Uterus (tissue), 4 donors: ENCODE results near the gene TEX19. TPM values are rescaled to one million over a fixed set of nuclear protein-coding genes. Genes with fewer than 3 reads are reported as not detected.
A peak's percentile ranks its signal among the peaks of the same experiment; 100 is the strongest.

Experiments used
- DNase-seq, 2 donors: peaks; one replicate each; pipeline ENCODE4 v3.0.0-alpha.2; 2019 to 2020
- H3K27ac ChIP-seq, 2 donors: fragments of 200-600 bp; sonication (generic); 1 replicate in 1 of 2; 2 replicates in 1 of 2; pipeline ENCODE4 v1.5.1; 2016 to 2018
- H3K27me3 ChIP-seq, 2 donors: fragments of 200-600 bp; sonication (generic); one replicate each; pipeline ENCODE4 v1.5.1; 2018 to 2019; ENCODE audit warnings: control low read depth in 1 of 2
- H3K36me3 ChIP-seq, 2 donors: fragments of 200-600 bp; sonication (generic); one replicate each; pipeline ENCODE4 v1.5.1; 2019; ENCODE audit warnings: control low read depth in 1 of 2
- H3K4me1 ChIP-seq, 2 donors: fragments of 200-600 bp; sonication (generic); one replicate each; pipeline ENCODE4 v1.5.1; 2018 to 2019; ENCODE audit warnings: control low read depth in 1 of 2
- H3K4me3 ChIP-seq, 2 donors: fragments of 200-600 bp; sonication (generic); 1 replicate in 1 of 2; 2 replicates in 1 of 2; pipeline ENCODE4 v1.5.1; 2018 to 2019; ENCODE audit warnings: mild to moderate bottlenecking in 1 of 2
- H3K9me3 ChIP-seq, 2 donors: fragments of 200-600 bp; sonication (generic); one replicate each; pipeline ENCODE4 v1.5.1; 2019; ENCODE audit warnings: control low read depth in 1 of 2
- CTCF ChIP-seq, 4 experiments: fragments of 200-600 bp in 2 of 4; fragments of 450-650 bp in 2 of 4; sonication (generic) in 2 of 4; IDR thresholded peaks; one replicate each; pipeline ENCODE4 v1.5.1; 2016 to 2019; ENCODE audit warnings: antibody characterized with exemption in 4 of 4, mild to moderate bottlenecking in 2 of 4, moderate library complexity in 1 of 4
- POLR2A ChIP-seq, 2 donors: fragments of 450-650 bp; IDR thresholded peaks; one replicate each; pipeline ENCODE4 v1.6.1; 2016; ENCODE audit warnings: antibody characterized with exemption in 2 of 2, mild to moderate bottlenecking in 1 of 2, moderate library complexity in 1 of 2
- intact Hi-C: fragments of 100-400 bp; cut with DNase I; formaldehyde crosslinking; loops from one replicate; pipeline ENCODE4 v1.15.1; 2023; ENCODE audit warnings: low total_unique reads
- total RNA-seq, 4 donors: library from RNA; depleted of rRNA in 3 of 4; stranded (reverse); fragments of >200 nt in 3 of 4; gene quantifications; one replicate each; pipeline versions ENCODE4 v1.1.0 to v1.2.4, GENCODE V29; 2014 to 2023
- donor health status: DM: yes; HTN: yes; CAD: no.

The TEX19 gene
- total RNA-seq, 4 donors from 2014 or later, result not detected

GRCh38 chr17:82351713-82352488 is 7.1 kb upstream of the TEX19 start:
- Histone ChIP-seq H3K27ac (no peak overlapping the region), H3K9me3 (no peaks in the 10 kb centered on the region)
- TF ChIP-seq CTCF (IDR thresholded peaks at IDR 0.05), result peak; percentile 90 to 97 (median 94)
- TF ChIP-seq POLR2A (IDR thresholded peaks at IDR 0.05), result no peak

GRCh38 chr17:82353484-82353883 is 5.6 kb upstream of the TEX19 start:
- Histone ChIP-seq H3K27me3 (peaks cover 0 to 7% of the 10 kb centered on the region in 2 donors), H3K27ac (no peak overlapping the region), H3K9me3 (no peaks in the 10 kb centered on the region), H3K4me3 (no peak overlapping the region), H3K36me3 (no peaks in the 10 kb centered on the region), H3K4me1 (no peaks in the 10 kb centered on the region)
- no peak for DNase-seq
- TF ChIP-seq CTCF (IDR thresholded peaks at IDR 0.05) (no peak), POLR2A (IDR thresholded peaks at IDR 0.05) (no peak)
- intact Hi-C loops, result loop anchor here (10.0 kb wide), 1 partner anchor 421 kb away; no protein-coding TSS in a partner anchor

More at GRCh38 chr17:82351713-82352488, 7.1 kb upstream of the TEX19 start:
- intact Hi-C loops, result loop anchor here (10.0 kb wide), 1 partner anchor 423 kb away; no protein-coding TSS in a partner anchor
- H3K27me3 ChIP-seq, result no peaks in the 10 kb centered on the region
- H3K4me3 ChIP-seq, result no peak overlapping the region
- no peaks in the 10 kb centered on the region for H3K36me3 ChIP-seq
- DNase-seq, result peak; percentile 84 to 86
- no peaks in the 10 kb centered on the region for H3K4me1 ChIP-seq

GRCh38 chr17:82354804-82355308 is 4.2 kb upstream of the TEX19 start:
- TF ChIP-seq POLR2A (IDR thresholded peaks at IDR 0.05) (no peak), CTCF (IDR thresholded peaks at IDR 0.05) (no peak)
- Histone ChIP-seq H3K27me3 (peaks cover 0 to 7% of the 10 kb centered on the region in 2 donors), H3K4me3 (no peak overlapping the region), H3K36me3 (no peaks in the 10 kb centered on the region), H3K27ac (no peak overlapping the region), H3K9me3 (no peaks in the 10 kb centered on the region), H3K4me1 (no peaks in the 10 kb centered on the region)
- no peak for DNase-seq
- intact Hi-C loops, result loop anchor here (10.0 kb wide), 1 partner anchor 420 kb away; no protein-coding TSS in a partner anchor

- H3K27me3 ChIP-seq, result peaks cover 0 to 7% of the 10 kb centered on the region in 2 donors
- H3K27ac ChIP-seq, result no peak overlapping the region
- no peaks in the 10 kb centered on the region for H3K9me3 ChIP-seq
- H3K36me3 ChIP-seq, result no peaks in the 10 kb centered on the region
- DNase-seq, result no peak
- no peaks in the 10 kb centered on the region for H3K4me1 ChIP-seq
- intact Hi-C loops, result loop anchor here (10.0 kb wide), 1 partner anchor 419 kb away; no protein-coding TSS in a partner anchor
- H3K4me3 ChIP-seq, result no peak overlapping the region
- TF ChIP-seq CTCF (IDR thresholded peaks at IDR 0.05) (no peak), POLR2A (IDR thresholded peaks at IDR 0.05) (no peak)
These were observed 3.1 kb upstream of the TEX19 start for GRCh38 chr17:82355770-82356427.
